ENCODE data around the gene SLC44A3.

- TF ChIP-seq, protein P1, sequence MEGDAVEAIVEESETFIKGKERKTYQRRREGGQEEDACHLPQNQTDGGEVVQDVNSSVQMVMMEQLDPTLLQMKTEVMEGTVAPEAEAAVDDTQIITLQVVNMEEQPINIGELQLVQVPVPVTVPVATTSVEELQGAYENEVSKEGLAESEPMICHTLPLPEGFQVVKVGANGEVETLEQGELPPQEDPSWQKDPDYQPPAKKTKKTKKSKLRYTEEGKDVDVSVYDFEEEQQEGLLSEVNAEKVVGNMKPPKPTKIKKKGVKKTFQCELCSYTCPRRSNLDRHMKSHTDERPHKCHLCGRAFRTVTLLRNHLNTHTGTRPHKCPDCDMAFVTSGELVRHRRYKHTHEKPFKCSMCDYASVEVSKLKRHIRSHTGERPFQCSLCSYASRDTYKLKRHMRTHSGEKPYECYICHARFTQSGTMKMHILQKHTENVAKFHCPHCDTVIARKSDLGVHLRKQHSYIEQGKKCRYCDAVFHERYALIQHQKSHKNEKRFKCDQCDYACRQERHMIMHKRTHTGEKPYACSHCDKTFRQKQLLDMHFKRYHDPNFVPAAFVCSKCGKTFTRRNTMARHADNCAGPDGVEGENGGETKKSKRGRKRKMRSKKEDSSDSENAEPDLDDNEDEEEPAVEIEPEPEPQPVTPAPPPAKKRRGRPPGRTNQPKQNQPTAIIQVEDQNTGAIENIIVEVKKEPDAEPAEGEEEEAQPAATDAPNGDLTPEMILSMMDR (conservative IDR thresholded peaks at IDR 0.05; ENCODE audit: low read depth in 2 of 2), result no peak
- TF ChIP-seq EZH2phosphoT487 (IDR thresholded peaks at IDR 0.05; ENCODE audit: unreplicated experiment) (no peak), POLR2AphosphoS5 (IDR thresholded peaks at IDR 0.05; ENCODE audit: low read depth) (no peak), JUNB (IDR thresholded peaks at IDR 0.05; ENCODE audit: unreplicated experiment) (no peak), EZH2 (IDR thresholded peaks at IDR 0.05; ENCODE audit: low read depth, unreplicated experiment) (no peak), ETS1 (IDR thresholded peaks at IDR 0.05) (no peak), CREB1 (CRISPR knock-in tag; IDR thresholded peaks at IDR 0.05; ENCODE audit: low read depth) (no peak), STAT1 (IDR thresholded peaks at IDR 0.05; ENCODE audit: unreplicated experiment) (no peak), NANOG (IDR thresholded peaks at IDR 0.05; ENCODE audit: borderline replicate concordance) (no peak), ZNF331 (CRISPR knock-in tag; IDR thresholded peaks at IDR 0.05; ENCODE audit: low read depth) (no peak), ZNF462 (CRISPR knock-in tag; IDR thresholded peaks at IDR 0.05) (no peak), ZNF114 (CRISPR knock-in tag; IDR thresholded peaks at IDR 0.05) (no peak)
- TF ChIP-seq, protein P2, sequence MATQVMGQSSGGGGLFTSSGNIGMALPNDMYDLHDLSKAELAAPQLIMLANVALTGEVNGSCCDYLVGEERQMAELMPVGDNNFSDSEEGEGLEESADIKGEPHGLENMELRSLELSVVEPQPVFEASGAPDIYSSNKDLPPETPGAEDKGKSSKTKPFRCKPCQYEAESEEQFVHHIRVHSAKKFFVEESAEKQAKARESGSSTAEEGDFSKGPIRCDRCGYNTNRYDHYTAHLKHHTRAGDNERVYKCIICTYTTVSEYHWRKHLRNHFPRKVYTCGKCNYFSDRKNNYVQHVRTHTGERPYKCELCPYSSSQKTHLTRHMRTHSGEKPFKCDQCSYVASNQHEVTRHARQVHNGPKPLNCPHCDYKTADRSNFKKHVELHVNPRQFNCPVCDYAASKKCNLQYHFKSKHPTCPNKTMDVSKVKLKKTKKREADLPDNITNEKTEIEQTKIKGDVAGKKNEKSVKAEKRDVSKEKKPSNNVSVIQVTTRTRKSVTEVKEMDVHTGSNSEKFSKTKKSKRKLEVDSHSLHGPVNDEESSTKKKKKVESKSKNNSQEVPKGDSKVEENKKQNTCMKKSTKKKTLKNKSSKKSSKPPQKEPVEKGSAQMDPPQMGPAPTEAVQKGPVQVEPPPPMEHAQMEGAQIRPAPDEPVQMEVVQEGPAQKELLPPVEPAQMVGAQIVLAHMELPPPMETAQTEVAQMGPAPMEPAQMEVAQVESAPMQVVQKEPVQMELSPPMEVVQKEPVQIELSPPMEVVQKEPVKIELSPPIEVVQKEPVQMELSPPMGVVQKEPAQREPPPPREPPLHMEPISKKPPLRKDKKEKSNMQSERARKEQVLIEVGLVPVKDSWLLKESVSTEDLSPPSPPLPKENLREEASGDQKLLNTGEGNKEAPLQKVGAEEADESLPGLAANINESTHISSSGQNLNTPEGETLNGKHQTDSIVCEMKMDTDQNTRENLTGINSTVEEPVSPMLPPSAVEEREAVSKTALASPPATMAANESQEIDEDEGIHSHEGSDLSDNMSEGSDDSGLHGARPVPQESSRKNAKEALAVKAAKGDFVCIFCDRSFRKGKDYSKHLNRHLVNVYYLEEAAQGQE (IDR thresholded peaks at IDR 0.05; ENCODE audit: unreplicated experiment), result no peak
Observed at GRCh38 chr1:94855307-94855700, 35.1 kb downstream of the SLC44A3 start.

All from GM23338 (cell line).